Head of caudate nucleus (tissue), 42 donors: ENCODE data around the gene NSUN7.
"Not testable (repeated sequence)": the region's sequence is repeated elsewhere in the genome, so short reads cannot be mapped to it uniquely, and the experiment has no call there.

Source experiments
- DNase-seq, 42 donors: peaks; one replicate each; pipeline versions ENCODE4 v3.0.0 to v3.0.0-alpha.2; 2020 to 2021; ENCODE audit warnings: mixed read lengths in 7 of 42
- intact Hi-C: fragments of 100-400 bp; cut with DNase I; formaldehyde crosslinking; loops from one replicate; pipeline ENCODE4 v1.15.0; 2022

The NSUN7 gene, protein sequence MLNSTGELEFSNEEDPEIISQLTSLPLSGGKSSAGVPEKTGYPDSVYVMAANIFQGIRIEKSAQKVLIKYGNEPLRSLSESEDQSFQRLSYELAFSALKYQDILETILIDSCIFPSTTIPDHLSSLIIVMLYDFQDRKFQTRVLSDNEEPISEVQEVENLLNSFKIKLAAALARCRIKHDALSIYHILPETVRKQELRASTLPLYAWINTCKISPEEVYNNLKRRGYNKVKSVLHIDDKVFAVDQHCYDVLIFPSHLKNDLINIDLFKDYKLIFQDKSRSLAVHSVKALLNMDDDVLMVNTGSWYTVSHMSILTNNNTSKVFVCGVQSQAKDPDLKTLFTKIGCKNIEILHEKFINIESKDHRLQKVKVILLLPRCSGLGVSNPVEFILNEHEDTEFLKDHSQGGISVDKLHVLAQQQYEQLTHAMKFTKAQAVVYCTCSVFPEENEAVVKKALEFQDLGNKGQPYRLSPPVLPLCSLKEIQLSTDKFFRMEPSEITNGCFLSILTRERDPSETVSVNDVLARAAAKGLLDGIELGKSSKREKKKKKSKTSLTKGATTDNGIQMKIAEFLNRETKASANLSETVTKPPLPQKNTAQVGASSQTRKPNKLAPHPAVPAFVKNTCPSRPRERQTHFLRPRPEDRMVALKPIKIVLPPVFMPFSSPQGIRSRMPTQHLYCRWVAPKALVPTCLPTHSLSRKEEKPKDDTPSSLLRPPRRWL

DNA sequence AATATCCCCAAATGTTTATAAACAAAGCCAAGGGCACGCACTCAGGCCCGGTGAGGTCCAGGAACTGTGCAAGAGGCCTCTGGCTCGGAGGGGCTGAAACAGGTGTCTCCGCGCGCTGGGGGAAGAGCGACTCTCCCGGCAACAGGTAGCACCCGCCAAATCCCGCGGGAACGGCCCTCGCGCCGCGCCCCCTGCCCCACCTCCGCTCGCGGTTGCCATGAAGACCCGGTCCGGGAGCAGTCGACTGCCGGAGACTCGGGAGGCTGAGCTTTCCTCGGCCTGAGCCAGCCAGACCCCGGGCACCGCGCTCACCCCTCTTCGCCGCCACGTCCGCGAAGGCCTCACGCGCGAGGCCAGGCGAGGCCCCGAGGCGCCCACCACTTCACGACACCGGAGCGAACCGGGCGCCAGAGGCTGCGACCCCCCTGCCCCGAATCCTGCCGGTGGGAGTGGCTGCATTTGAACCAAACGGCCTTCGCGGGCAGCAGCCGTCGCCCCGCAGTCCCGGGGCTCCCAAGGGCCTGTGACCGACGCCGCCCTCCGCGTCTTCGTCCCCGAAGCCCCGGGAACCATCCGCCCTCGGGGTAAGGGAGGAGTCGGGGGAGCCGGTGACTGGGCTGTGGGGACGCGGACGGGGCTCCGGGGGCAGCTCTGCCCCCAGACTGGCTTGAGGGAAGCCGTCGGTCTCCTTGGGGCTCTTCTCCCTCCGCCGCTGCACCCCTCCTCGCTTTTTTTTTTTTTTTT lies at the start of gene NSUN7:
Gene NSUN7, plus strand, starts transcription at position 239 of the 744 bp plus-strand sequence. CDS start 739 bp downstream, outside the sequence.
- peak in 14 of 42 donors; percentile 6 to 58 (median 27) for DNase-seq
- intact Hi-C loops: no loop called here

DNA sequence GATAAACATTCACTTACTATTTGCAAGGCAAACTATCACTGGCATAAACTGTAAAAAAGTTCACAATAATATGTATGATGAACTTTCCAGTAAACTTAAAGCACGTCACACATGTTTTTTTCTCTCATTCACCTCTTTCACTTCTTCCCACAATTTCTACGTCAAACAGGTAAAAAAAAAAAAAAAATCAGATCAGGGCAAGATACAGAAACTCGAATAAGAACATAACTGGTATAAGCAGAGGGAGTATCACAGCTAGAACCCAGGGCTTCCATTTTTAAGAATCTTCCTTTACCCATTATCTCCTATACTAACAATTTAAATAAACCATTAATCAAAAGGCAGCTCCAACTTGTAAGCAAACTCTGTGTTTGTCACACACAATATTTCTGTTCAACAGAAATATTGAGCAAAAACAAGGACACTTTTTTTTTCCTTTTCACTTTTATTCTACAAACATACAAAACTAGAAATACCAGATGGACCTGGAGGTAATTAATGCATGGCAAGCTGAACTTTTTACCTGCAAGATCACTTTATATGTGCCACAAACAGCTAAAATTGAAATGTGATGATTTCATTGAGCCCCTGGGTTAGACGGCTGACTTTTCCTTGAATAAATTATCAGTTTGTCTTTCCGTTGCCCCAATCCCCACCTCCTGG lies 47.5 kb upstream of the NSUN7 start:
- intact Hi-C loops: no loop called here

DNA sequence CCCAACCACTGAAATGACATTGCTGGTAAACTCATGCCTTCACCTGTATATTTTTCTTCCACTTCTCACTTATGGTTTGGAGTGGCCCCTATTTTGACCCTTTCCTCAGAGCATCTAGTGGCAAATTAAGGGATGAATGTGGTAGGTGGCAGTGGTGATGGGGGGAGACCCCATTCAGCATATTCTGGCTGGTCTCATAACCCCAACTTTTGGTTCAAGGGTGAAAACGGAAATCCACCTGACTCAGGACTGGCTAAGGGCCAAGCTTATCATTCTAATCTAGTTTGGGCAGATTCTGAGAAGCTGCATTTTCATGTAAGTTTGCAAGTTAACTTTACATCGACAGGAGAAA lies 47.0 kb upstream of the NSUN7 start:
- intact Hi-C loops: no loop called here
- no peak for DNase-seq

More for the DNA sequence above, 47.5 kb upstream of the NSUN7 start:
- DNase-seq: no peak

DNA sequence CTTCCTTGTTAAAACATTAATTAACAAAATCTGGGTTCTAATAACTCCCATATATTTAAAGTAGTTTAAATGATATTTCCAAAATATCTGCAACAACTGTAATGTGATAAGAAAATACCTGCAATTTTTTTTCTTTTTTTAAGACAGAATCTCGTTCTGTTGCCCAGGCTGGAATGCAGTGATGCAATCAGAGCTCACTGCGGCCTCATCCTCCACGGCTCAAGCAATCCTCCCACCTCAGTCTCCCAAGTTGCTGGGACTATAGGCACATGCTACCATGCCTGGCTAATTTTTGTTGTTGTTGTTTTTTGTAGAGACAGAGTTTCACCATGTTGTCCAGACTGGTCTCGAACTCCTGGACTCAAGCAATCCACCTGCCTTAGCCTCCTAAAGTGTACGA lies 45.7 kb upstream of the NSUN7 start:
- no peak for DNase-seq
- intact Hi-C loops: no loop called here

DNA sequence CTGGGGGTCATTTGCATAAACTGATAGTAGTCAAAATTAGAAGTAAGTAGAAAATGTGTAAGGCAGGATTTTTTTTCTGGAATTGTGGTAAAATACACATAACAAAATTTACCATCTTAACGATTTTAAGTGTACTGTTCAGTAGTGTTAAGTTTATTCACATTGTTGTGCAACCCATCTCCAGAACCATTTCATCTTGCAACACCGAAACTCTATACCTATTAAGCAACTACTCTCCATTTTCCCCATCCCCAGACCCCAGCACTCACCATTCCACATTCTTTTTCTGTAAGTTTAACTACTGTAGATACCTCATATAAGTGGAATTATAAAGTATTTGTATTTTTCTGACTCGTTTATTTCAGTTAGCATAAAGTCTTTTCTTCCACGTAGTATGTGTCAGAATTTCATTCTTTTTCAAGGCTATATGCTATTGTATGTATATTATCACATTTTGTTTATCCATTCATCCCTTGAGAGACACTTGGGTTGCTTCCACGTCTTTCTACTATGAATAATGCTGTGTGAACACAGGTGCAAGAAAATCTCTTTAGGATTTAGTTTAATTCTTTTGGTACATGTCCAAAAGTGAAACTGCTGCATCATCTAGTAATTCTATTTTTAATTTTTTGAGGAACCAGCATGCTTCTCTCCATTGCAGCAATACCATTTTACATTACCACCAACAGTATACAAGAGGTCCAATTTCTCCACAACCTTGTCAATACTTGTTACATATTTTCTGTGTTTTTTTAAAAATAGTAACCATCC lies 39.1 kb upstream of the NSUN7 start:
- intact Hi-C loops: no loop called here
- DNase-seq: no peak

DNA sequence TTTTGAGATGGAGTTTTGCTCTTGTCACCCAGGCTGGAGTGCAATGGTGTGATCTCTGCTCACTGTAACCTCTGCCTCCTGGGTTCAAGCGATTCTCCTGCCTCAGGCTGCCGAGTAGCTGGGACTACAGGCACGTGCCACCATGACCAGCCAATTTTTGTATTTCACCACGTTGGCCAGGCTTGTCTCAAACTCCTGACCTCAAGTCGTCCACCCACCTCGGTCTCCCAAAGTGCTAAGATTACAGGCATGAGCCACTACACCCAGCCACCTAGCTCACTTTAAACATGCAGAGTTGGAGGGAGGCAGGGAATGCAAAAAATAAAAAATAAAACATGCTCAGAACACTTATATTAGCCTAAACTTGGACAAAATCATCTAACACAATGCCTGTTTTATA lies 36.8 kb upstream of the NSUN7 start:
- intact Hi-C loops, DNase-seq: not testable (repeated sequence)

DNA sequence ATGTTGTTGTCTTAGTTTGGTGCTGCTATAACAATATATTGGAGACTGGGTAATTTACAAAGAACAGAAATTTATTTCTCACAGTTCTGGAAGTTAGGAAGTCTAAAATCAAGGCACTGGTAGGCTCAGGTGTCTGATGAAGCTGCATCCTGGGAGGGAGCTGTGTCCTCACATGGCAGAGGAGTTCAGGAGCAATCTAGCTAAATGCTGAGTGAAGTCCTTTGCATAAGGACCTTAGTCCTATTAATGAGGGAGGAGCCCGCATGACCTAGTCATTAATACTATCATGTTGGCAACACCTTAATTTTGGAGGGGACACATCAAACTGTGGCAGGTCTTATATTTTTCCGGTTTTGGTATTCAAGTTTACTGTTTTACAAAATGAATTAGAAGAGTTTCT lies 36.0 kb upstream of the NSUN7 start:
- DNase-seq: no peak
- intact Hi-C loops: no loop called here

DNA sequence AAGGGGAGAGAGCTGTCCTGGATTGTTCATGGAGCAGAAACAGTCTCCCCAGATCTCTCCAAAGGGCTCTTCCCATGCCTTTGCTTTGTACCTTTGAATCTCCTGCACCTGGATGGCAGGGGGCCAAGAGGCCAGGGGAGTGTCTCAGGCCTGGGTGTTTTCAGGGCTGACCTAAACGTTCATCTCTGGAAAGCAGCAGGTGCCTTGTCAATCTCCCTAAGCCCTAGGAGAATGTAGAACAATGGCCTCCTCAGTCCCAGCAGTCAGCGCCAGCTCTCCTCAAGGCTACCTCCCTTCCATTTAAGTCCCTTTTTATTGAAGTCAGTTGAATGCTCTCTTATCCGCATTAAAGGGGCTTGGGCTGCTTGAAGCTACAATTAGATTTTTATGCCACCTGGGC lies 31.2 kb upstream of the NSUN7 start:
- intact Hi-C loops: no loop called here
- no peak for DNase-seq

DNA sequence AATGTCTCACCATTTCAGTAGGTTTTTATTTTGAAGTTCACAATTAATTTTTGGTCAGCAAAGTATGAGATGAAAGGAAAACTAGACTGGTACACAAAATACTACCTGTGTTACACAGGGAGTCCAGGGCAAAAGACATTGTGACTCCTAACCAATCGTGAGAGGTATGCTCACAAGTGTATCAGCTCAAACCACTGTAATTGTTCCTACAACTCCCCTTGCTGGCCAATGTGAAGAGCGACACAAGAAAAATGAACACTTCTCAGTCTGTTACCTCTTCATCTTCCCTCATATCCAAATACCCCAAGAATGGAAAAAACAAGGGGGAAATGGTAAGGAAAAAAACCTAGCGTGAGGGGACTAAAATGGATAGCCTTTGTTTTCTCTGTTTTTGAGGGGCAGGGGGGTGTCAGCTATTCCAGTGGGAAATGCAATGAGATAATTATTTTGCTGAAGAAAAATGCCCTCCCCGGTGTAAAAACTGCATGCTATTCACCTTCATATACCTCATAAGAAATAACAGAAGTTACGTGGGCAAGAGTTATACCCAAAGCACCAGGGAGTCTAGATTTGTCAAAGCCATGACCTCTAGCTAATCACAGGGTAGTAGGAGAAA lies 30.6 kb upstream of the NSUN7 start:
- intact Hi-C loops: no loop called here
- DNase-seq: peak in 3 of 42 donors; percentile 8 to 36 (median 12)

DNA sequence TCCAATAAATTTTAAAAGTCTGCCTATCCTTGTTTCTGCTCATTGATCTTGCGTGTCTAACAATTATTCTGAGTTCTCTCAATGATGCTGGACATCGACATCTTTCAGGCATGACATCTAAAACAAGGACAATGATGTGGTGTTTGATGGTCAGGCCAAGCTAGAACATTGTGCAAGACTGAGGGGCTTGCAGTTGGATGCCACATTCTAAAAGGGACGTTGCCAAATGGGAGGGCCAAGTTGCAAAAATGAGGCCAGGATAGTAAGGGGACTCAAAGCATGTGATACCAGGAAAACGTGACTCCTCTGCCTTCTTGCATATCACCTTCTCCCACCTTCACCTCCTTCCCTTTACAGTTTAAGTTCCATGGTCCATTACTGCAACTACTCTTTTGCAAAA lies 29.4 kb upstream of the NSUN7 start:
- DNase-seq: no peak
- intact Hi-C loops: no loop called here

DNA sequence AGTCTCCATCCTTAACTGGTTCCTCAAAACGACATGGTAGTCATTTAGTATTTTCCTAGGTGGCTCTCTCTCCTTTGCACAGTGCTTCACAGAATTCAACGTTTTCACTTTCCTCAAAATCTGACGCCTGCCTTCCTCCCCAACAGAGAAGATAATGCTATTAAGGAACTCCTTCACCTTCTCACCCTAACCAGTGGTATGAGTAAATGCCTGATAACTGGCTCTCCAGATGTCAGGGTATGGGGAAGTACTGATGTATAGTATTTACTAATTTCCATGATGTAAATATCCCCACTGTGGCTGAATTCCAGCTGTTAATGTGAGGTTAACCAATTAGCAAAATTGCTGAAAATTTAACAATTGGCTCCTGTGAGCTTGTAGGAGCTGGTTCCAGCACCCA lies 28.8 kb upstream of the NSUN7 start:
- DNase-seq: no peak
- intact Hi-C loops: no loop called here

DNA sequence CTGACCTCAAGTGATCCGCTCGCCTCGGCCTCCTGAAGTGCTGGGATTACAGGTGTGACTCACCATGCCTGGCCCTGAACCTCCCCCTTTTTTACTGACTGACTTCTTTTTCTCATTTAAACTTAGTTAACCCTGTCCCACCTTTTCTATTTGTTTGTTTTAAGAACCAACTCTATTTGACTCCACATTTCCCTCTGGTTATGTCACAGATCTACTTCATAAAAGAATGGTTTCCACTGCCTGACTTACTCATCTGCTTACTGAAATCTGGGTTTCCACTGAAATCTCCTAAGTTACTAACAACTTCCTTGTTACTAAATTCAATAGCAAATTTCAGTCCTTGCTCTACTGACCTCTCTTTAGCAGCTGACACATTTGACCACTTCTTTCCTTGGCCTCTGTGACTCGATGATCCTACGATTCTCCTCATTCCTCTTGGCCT lies 28.0 kb upstream of the NSUN7 start:
- intact Hi-C loops: no loop called here
- DNase-seq: no peak

DNA sequence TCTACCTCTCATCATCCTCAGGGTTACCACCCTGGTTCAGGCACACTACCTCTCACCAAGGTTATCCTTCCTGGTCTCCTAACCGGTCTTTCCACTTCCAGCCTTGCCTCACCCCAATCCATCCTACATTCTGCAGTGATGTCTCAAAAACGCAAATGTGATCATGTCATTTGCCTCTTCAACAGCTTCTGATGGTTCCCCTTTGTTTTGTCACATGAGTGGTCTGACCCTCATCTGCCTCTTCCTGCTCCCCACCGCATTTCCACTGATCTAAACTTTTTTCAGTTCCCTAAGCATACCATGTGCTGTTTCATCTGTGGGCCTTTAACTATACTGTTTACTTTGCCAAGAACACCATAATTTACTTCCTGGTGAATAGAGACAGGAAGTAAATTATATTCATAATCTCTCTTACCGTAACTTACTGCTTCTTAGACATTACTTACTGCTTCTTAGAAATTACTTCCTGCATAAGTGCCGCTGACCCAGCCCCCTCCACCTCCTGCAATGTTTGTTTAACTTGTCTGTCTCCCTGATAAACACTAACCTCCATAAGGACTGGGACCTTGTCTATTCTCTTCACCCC lies 27.1 kb upstream of the NSUN7 start:
- peak in 1 of 42 donors; percentile 10 for DNase-seq
- intact Hi-C loops: no loop called here

DNA sequence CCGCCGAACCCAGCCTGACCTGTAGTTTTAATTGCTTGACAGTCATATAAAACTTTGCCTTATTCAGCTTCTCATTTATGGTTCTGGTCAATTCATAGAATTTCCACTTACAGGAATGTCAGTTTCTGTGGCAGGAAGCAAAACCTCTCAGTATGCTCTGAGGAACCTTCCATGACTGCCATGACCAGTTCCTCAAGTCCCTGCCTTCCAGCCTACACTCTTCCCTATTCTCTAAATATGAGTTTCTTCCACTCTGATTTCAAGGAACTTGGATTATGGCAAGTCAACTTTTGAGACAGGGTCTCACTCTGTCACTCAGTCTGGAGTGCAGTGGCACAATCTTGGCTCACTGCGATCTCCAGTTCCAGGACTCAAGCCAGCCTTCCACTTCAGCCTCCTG lies 26.0 kb upstream of the NSUN7 start:
- intact Hi-C loops: no loop called here

DNA sequence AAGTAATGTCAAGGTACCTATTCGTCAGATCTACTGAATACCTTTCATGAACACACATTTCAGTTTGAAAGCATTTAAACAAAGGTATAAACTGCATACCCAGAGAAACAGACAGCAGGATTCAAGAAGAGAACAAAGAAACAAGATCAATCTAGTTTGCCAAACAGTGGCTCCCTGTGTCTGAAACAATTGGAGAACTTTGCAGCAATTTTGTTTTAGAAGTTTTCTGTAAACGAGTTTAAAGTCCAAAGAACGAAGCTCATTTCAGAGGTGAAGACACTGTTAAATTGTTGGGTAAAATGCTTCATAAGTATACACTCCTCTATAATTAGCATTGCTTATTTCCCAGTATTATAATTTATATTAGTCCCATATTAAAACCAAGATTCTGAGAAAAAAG lies 21.4 kb upstream of the NSUN7 start:
- no peak for DNase-seq
- intact Hi-C loops: no loop called here

More for the DNA sequence above, 26.0 kb upstream of the NSUN7 start:
- DNase-seq: no peak

DNA sequence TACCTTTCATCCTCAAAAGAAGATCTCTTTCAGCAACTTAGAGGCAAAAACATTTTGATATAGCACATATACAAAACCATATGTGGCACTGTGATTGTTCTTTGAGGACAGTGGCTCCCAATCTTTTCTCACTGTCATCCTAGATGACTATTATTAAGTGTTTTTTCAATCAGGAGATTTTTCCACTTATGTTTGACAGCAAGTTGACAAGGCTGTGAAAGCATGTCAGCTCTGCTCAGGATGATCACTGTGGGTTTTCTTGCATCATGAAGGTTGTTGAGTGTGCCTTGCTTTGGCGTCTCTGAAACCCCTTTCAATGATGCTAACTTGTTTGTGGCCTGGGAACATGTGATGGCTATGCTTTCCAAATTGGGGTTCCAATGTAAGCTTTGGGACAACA lies 20.2 kb upstream of the NSUN7 start:
- DNase-seq: no peak
- intact Hi-C loops: no loop called here

DNA sequence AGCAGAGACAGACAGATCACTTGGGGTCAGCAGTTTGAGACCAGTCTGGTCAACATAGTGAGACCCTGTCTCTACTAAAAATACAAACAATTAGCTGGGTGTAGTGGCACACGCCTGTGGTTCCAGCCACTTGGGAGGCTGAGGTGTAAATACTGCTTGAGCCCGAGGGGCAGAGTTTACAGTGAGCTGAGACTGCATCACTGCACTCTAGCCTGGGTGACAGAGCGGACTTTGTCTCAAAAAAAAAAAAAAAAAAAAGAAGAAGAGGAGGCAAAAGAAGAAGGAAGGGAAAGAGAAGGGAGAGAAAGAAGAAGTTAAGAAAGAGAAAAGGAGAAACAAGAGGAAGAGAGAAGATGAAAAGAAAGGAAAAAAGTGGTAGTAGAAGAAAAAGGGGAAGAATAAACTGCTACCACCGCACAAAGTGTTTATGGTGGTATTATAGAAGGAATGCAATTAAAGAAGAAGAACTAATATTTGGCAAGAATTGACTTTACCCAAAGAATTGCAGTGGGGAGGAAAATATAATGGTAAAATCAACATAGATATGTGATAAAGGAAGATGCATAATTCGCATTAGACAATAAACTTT lies 19.6 kb upstream of the NSUN7 start:
- intact Hi-C loops: loop anchor here (10.0 kb wide), 1 partner anchor 485 kb away; the partner anchor contains the start of gene APBB2
- no peak for DNase-seq
